ENCODE results near the gene TMEM87B.

Gene TMEM87B

GRCh38 chr2:112153501-112153900 lies 98.4 kb downstream of the TMEM87B start:
- no peak for DNase-seq

GRCh38 chr2:112154246-112155117 lies 99.4 kb downstream of the TMEM87B start:
- DNase-seq = no peak

- no peak for DNase-seq
Measured at GRCh38 chr2:112155331-112156151, 100.5 kb downstream of the TMEM87B start.

GRCh38 chr2:112156152-112156986 lies 101.3 kb downstream of the TMEM87B start:
- no peak for DNase-seq

GRCh38 chr2:112157472-112157871 lies 102.4 kb downstream of the TMEM87B start:
- no peak for DNase-seq

- no peak for DNase-seq
Measured at GRCh38 chr2:112159454-112159921, 104.4 kb downstream of the TMEM87B start.

GRCh38 chr2:112160283-112161250 lies 105.5 kb downstream of the TMEM87B start:
- no peak for DNase-seq

GRCh38 chr2:112161431-112162145 lies 106.5 kb downstream of the TMEM87B start:
- no peak for DNase-seq

GRCh38 chr2:112162341-112162740 lies 107.3 kb downstream of the TMEM87B start:
- DNase-seq = no peak

GRCh38 chr2:112162956-112163355 lies 107.9 kb downstream of the TMEM87B start:
- DNase-seq = no peak

- DNase-seq = no peak
Measured at GRCh38 chr2:112163541-112163981, 108.5 kb downstream of the TMEM87B start.

GRCh38 chr2:112164876-112165275 lies 109.8 kb downstream of the TMEM87B start:
- no peak for DNase-seq

- DNase-seq = no peak
Measured at GRCh38 chr2:112165296-112165695, 110.2 kb downstream of the TMEM87B start.

- DNase-seq = no peak
Measured at GRCh38 chr2:112166806-112167499, 111.9 kb downstream of the TMEM87B start.

- DNase-seq = peak; percentile 23
Measured at GRCh38 chr2:112168422-112169124, 113.5 kb downstream of the TMEM87B start.

All from OCI-M1 (cell line).